HCT116 (cell line): ENCODE data around the gene FAM193A. TPM values are rescaled to one million over a fixed set of nuclear protein-coding genes. Genes with fewer than 3 reads are reported as not detected.

Source experiments
- ATAC-seq: fragments of 200-7000 bp; cut with Tn5 transposase; 2 replicates; pipeline ENCODE4 v1.9.1; 2020; ENCODE audit warnings: mild to moderate bottlenecking, moderate library complexity
- BruUV-seq: library from RNA; stranded (reverse); fragments of 400-500 nt; replicated peaks from 2 replicates; lab custom pipeline; 2021; lab: Mats Ljungman, UMichigan
- CTCF ChIA-PET: fragments of 300-600 bp; sonication (Branson Sonifier 250); formaldehyde crosslinking; loops from one replicate; lab custom pipeline; 2021; ENCODE audit warnings: antibody characterized with exemption; lab: Charles Lee
- POLR2A ChIA-PET: fragments of 300-600, 350-600 bp; sonication (Branson Sonifier 250); formaldehyde crosslinking; loops from one replicate; lab custom pipeline; 2021; ENCODE audit warnings: antibody characterized with exemption; lab: Charles Lee
- RAD21 ChIA-PET, 2 experiments: fragments of 300-600 bp; sonication (Branson Sonifier 250); formaldehyde crosslinking; loops; one replicate each; lab custom pipeline; 2023; ENCODE audit warnings: low total read pairs in 2 of 2; ENCODE audit not compliant: uncharacterized antibody in 2 of 2, unreplicated experiment in 2 of 2, low non-redundant PET in 1 of 2; lab: Charles Lee
- DNase-seq: peaks from one replicate; pipeline ENCODE4 v3.0.0-alpha.2; 2010; ENCODE audit warnings: low read depth, low spot score
- H2AFZ ChIP-seq: fragments of 200-600 bp; shearing (Covaris generic), sonication (generic); 2 replicates; pipeline ENCODE4 v1.6.1; 2017; ENCODE audit warnings: low read depth, mixed run types, mixed read lengths, antibody characterized with exemption, low read length; ENCODE audit not compliant: poor library complexity, severe bottlenecking
- H3K27ac ChIP-seq: 2 replicates; pipeline ENCODE4 v1.5.1; 2012; ENCODE audit warnings: low read depth, low read length
- H3K27me3 ChIP-seq: fragments of 200-600 bp; sonication (generic); 2 replicates; pipeline ENCODE4 v1.6.1; 2016; ENCODE audit warnings: mixed run types, low read length, mixed read lengths; ENCODE audit not compliant: insufficient read depth
- H3K36me3 ChIP-seq, 2 experiments: fragments of 200-500 bp in 1 of 2; fragments of 200-600 bp in 1 of 2; sonication (Bioruptor generic) in 1 of 2; sonication (generic) in 1 of 2; 2 replicates each; pipeline versions ENCODE4 v1.5.1 to v1.6.1; 2014 to 2016; ENCODE audit warnings: low read length in 2 of 2, inconsistent platforms in 1 of 2, mixed read lengths in 1 of 2, mixed run types in 1 of 2; ENCODE audit not compliant: insufficient read depth in 2 of 2, control insufficient read depth in 1 of 2
- H3K4me1 ChIP-seq, 2 experiments: fragments of 200-600 bp in 1 of 2; sonication (generic) in 1 of 2; 2 replicates each; pipeline versions ENCODE4 v1.5.1 to v1.6.1; 2012 to 2017; ENCODE audit warnings: low read length in 2 of 2, inconsistent platforms in 1 of 2, mild to moderate bottlenecking in 1 of 2, mixed read lengths in 1 of 2, mixed run types in 1 of 2, moderate library complexity in 1 of 2; ENCODE audit not compliant: insufficient read depth in 2 of 2, control insufficient read depth in 1 of 2
- H3K4me2 ChIP-seq: fragments of 200-600 bp; sonication (generic); 2 replicates; pipeline ENCODE4 v1.6.1; 2017; ENCODE audit warnings: mixed run types, low read length, mixed read lengths
- H3K4me3 ChIP-seq, 2 experiments: fragments of 200-600 bp in 1 of 2; sonication (generic) in 1 of 2; replicated peaks in 1 of 2; 2 replicates each; pipeline ENCODE4 v1.5.1; 2011 to 2016; ENCODE audit warnings: low read length in 2 of 2, control low read depth in 1 of 2, low read depth in 1 of 2, mild to moderate bottlenecking in 1 of 2, mixed read lengths in 1 of 2, mixed run types in 1 of 2
- H3K79me2 ChIP-seq: fragments of 200-600 bp; sonication (generic); 2 replicates; pipeline ENCODE4 v1.6.1; 2017; ENCODE audit warnings: mild to moderate bottlenecking, mixed run types, low read length, moderate library complexity, mixed read lengths; ENCODE audit not compliant: insufficient read depth
- H3K9ac ChIP-seq: fragments of 200-600 bp; sonication (generic); 2 replicates; pipeline ENCODE4 v1.6.1; 2016; ENCODE audit warnings: low read length, mixed read lengths
- H3K9me2 ChIP-seq: fragments of 200-600 bp; sonication (generic), shearing (Covaris generic); 2 replicates; pipeline ENCODE4 v1.6.1; 2017; ENCODE audit warnings: mixed run types, mild to moderate bottlenecking, moderate library complexity; ENCODE audit not compliant: insufficient read depth
- H3K9me3 ChIP-seq, 2 experiments: fragments of 200-500 bp in 1 of 2; fragments of 200-600 bp in 1 of 2; sonication (Bioruptor generic) in 1 of 2; sonication (generic) in 1 of 2; 2 replicates each; pipeline ENCODE4 v1.6.1; 2014 to 2017; ENCODE audit warnings: low read length in 2 of 2, mixed read lengths in 2 of 2, inconsistent platforms in 1 of 2, low read depth in 1 of 2, mild to moderate bottlenecking in 1 of 2, mixed run types in 1 of 2, moderate library complexity in 1 of 2; ENCODE audit not compliant: control insufficient read depth in 1 of 2, insufficient read depth in 1 of 2
- H4K20me1 ChIP-seq: fragments of 200-600 bp; sonication (generic), shearing (Covaris generic); 2 replicates; pipeline ENCODE4 v1.6.1; 2017; ENCODE audit warnings: mixed run types, mild to moderate bottlenecking, moderate library complexity; ENCODE audit not compliant: insufficient read depth
- CBX3 ChIP-seq: IDR thresholded peaks from 2 replicates; pipeline ENCODE4 v1.6.1; 2012; ENCODE audit warnings: low read depth
- EGR1 ChIP-seq: IDR thresholded peaks from 2 replicates; pipeline ENCODE4 v1.6.1; 2012; ENCODE audit warnings: low read depth
- EZH2 ChIP-seq: fragments of 200-600 bp; sonication (generic); IDR thresholded peaks from 2 replicates; pipeline ENCODE4 v1.6.1; 2017; ENCODE audit warnings: antibody characterized with exemption, mixed run types
- EZH2phosphoT487 ChIP-seq: fragments of 200-600 bp; IDR thresholded peaks from 2 replicates; pipeline ENCODE4 v1.6.1; 2018; ENCODE audit warnings: antibody characterized with exemption, borderline replicate concordance
- POLR2A ChIP-seq: IDR thresholded peaks from 2 replicates; pipeline ENCODE4 v1.7.0; 2011; ENCODE audit warnings: borderline replicate concordance; ENCODE audit not compliant: insufficient read depth, insufficient read length; ENCODE audit errors: extremely low read depth
- POLR2AphosphoS5 ChIP-seq: IDR thresholded peaks from 2 replicates; pipeline ENCODE4 v1.6.1; 2011; ENCODE audit warnings: mild to moderate bottlenecking, low read depth, low read length, moderate library complexity
- YY1 ChIP-seq: IDR thresholded peaks from 2 replicates; pipeline ENCODE4 v1.6.1; 2011; ENCODE audit warnings: low read length, low read depth, moderate library complexity, mild to moderate bottlenecking; ENCODE audit not compliant: insufficient replicate concordance; ENCODE audit errors: extremely low read depth
- intact Hi-C: fragments of 100-400 bp; cut with micrococcal nuclease; formaldehyde crosslinking; loops from 2 replicates; pipeline ENCODE4 v1.10.0; 2022
- total RNA-seq: library from RNA; stranded (reverse); gene quantifications from one replicate; pipeline ENCODE4 v1.2.1, GENCODE V29; 2021; ENCODE audit not compliant: unreplicated experiment
- TF ChIP-seq, protein P1 (sequence below), 3 experiments: fragments of 200-600 bp in 1 of 3; sonication (generic) in 1 of 3; IDR thresholded peaks in 2 of 3; conservative IDR thresholded peaks in 1 of 3; 2 replicates each; pipeline ENCODE4 v1.5.1; 2012 to 2017; ENCODE audit warnings: low read depth in 2 of 3, low read length in 2 of 3, antibody characterized with exemption in 1 of 3, borderline replicate concordance in 1 of 3, control low read depth in 1 of 3, mild to moderate bottlenecking in 1 of 3, mixed read lengths in 1 of 3, mixed run types in 1 of 3, moderate library complexity in 1 of 3; ENCODE audit not compliant: insufficient read depth in 1 of 3
- TF ChIP-seq, protein P2 (sequence below): IDR thresholded peaks from 2 replicates; pipeline ENCODE4 v1.6.1; 2012
- TF ChIP-seq, protein P3 (sequence below): IDR thresholded peaks from 2 replicates; pipeline ENCODE4 v1.6.1; 2011; ENCODE audit warnings: mild to moderate bottlenecking, low read length, moderate library complexity; ENCODE audit not compliant: insufficient replicate concordance; ENCODE audit errors: extremely low read depth

Gene FAM193A
- total RNA-seq, 1 experiment from 2014 or later, result 15.7 TPM

DNA sequence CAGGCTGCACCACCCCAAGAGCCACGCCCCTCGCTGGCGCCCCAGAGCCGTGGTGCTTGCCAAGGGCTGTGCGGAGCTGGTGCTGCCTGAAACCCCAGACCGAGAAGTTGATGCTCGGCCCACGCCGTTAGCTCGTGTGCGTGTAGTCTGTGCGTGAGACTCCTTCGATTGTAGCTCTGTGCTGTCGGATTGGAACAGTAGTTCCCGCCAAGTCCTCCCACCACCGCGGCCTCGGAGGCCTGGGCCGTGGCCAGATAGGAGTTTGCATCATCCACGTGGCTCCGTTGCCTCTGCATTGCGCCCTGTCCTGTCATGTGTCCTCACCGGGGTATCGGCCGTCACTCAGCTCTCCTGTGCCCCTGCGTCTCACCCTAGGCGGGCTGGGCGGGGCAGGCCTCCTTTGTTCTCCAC is 195.5 kb downstream of the FAM193A start:
- Histone ChIP-seq H3K36me3 (peaks cover 5 to 9% of the 10 kb centered on the region in 2 experiments; a peak in 3 of 4 replicates), H3K4me3 (no peak overlapping the region), H3K4me1 (no peaks in the 10 kb centered on the region), H3K27ac (no peak overlapping the region), H3K27me3 (no peaks in the 10 kb centered on the region), H4K20me1 (no peaks in the 10 kb centered on the region), H3K9me2 (no peaks in the 10 kb centered on the region), H3K4me2 (no peak overlapping the region), H3K9ac (no peak overlapping the region), H3K79me2 (no peaks in the 10 kb centered on the region), H3K9me3 (no peaks in the 10 kb centered on the region), H2AFZ (no peak overlapping the region)
- CTCF ChIA-PET, result no interaction called here
- no TSS peak for BruUV-seq
- DNase-seq, result no peak
- intact Hi-C loops, result no loop called here
- RAD21 ChIA-PET, result no interaction called here
- TF ChIP-seq POLR2AphosphoS5 (no peak), EZH2 (no peak), POLR2A (no peak), EGR1 (no peak), YY1 (no peak), CBX3 (no peak), EZH2phosphoT487 (no peak)
- TF ChIP-seq, protein P1, sequence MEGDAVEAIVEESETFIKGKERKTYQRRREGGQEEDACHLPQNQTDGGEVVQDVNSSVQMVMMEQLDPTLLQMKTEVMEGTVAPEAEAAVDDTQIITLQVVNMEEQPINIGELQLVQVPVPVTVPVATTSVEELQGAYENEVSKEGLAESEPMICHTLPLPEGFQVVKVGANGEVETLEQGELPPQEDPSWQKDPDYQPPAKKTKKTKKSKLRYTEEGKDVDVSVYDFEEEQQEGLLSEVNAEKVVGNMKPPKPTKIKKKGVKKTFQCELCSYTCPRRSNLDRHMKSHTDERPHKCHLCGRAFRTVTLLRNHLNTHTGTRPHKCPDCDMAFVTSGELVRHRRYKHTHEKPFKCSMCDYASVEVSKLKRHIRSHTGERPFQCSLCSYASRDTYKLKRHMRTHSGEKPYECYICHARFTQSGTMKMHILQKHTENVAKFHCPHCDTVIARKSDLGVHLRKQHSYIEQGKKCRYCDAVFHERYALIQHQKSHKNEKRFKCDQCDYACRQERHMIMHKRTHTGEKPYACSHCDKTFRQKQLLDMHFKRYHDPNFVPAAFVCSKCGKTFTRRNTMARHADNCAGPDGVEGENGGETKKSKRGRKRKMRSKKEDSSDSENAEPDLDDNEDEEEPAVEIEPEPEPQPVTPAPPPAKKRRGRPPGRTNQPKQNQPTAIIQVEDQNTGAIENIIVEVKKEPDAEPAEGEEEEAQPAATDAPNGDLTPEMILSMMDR (IDR thresholded peaks at IDR 0.05 in 2 of 3, conservative IDR thresholded peaks at IDR 0.05 in 1 of 3; ENCODE audit: borderline replicate concordance in 1 of 3, insufficient read depth in 1 of 3, low read depth in 2 of 3, low read length in 2 of 3), result no peak
- TF ChIP-seq, protein P2, sequence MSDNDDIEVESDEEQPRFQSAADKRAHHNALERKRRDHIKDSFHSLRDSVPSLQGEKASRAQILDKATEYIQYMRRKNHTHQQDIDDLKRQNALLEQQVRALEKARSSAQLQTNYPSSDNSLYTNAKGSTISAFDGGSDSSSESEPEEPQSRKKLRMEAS, result no peak
- TF ChIP-seq, protein P3, sequence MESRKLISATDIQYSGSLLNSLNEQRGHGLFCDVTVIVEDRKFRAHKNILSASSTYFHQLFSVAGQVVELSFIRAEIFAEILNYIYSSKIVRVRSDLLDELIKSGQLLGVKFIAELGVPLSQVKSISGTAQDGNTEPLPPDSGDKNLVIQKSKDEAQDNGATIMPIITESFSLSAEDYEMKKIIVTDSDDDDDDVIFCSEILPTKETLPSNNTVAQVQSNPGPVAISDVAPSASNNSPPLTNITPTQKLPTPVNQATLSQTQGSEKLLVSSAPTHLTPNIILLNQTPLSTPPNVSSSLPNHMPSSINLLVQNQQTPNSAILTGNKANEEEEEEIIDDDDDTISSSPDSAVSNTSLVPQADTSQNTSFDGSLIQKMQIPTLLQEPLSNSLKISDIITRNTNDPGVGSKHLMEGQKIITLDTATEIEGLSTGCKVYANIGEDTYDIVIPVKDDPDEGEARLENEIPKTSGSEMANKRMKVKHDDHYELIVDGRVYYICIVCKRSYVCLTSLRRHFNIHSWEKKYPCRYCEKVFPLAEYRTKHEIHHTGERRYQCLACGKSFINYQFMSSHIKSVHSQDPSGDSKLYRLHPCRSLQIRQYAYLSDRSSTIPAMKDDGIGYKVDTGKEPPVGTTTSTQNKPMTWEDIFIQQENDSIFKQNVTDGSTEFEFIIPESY, result no peak
- POLR2A ChIA-PET, result no interaction called here
- no peak for ATAC-seq
